ENCODE results near the gene ARCN1.

DNA sequence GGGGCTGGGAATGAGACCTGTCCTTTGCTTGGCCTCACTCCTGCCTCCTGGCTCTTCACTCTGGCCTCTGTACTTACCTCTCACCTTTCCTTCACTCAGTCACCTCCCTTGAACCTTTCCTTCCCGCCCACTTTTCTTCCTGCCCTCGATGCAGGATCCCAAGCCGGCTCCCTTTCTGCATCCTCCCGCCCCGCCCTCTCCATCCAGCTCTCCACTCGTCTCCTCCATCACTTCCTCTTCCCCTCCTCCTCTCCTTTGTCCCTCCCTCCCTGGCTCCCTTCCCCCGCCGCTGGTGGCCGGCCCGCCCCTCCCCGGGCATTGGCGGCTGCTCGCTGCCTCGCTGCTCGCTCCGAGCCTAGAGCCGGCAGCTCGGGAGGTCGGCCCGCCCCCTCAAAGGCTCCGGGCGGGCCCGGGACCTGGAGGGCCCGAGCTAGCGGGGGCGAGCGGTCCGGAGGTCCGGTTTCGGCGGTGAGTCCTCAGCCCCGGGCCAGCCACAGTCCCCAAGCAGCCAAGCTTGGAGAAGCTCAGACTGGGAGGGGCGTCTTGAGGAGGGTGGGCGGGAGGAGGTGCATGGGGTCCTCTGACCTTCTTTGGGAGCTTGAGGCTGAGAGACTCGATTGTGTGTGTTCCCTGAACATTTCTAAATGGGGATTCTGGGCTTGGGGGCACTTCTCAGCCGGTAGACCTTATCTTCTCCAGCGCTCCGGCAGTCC is 49.0 kb downstream of the ARCN1 start:
- TF ChIP-seq, protein P1, sequence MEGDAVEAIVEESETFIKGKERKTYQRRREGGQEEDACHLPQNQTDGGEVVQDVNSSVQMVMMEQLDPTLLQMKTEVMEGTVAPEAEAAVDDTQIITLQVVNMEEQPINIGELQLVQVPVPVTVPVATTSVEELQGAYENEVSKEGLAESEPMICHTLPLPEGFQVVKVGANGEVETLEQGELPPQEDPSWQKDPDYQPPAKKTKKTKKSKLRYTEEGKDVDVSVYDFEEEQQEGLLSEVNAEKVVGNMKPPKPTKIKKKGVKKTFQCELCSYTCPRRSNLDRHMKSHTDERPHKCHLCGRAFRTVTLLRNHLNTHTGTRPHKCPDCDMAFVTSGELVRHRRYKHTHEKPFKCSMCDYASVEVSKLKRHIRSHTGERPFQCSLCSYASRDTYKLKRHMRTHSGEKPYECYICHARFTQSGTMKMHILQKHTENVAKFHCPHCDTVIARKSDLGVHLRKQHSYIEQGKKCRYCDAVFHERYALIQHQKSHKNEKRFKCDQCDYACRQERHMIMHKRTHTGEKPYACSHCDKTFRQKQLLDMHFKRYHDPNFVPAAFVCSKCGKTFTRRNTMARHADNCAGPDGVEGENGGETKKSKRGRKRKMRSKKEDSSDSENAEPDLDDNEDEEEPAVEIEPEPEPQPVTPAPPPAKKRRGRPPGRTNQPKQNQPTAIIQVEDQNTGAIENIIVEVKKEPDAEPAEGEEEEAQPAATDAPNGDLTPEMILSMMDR (IDR thresholded peaks at IDR 0.05), result no peak
- TF ChIP-seq EZH2 (IDR thresholded peaks at IDR 0.05; ENCODE audit: borderline replicate concordance, insufficient read depth, low read depth, low read length, poor library complexity, severe bottlenecking), result no peak

Data from B cell (primary cell).